ENCODE results near the gene FITM2. TPM values are rescaled to one million over a fixed set of nuclear protein-coding genes. Genes with fewer than 3 reads are reported as not detected.

FITM2 gene
- total RNA-seq, 6 donors from 2014 or later: 8.7 to 15.7 (median 10.9) TPM

DNA sequence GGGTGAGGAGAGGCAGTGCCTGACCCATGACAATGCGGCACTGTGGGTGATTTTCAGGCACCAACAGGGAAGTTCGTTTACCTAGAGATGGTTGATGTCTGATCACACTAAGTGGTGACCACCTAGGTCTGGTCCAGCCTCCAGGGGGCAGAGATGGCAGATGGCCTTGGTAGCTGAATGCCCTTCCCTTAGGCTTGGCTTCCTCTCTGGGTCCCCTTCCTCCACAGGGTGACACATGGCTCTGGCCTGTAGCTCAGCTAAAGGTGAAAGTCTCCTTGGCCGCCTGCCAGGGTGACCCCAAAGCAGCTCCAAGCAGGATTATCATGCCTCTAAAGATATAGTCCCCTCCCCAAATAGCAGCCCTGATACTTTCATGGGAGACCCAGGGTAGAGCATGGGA lies 57.5 kb downstream of the FITM2 start:
- Histone ChIP-seq H3K27ac (no peak overlapping the region), H3K36me3 (no peaks in the 10 kb centered on the region), H3K4me3 (no peak overlapping the region), H3K27me3 (no peaks in the 10 kb centered on the region), H3K9me3 (no peaks in the 10 kb centered on the region), H3K4me1 (no peaks in the 10 kb centered on the region)
- ATAC-seq (ENCODE audit: low FRiP score in 2 of 2) (no peak), DNase-seq (no peak)
- TF ChIP-seq POLR2A (IDR thresholded peaks at IDR 0.05) (no peak), POLR2AphosphoS5 (IDR thresholded peaks at IDR 0.05) (no peak), EP300 (IDR thresholded peaks at IDR 0.05) (no peak)
- TF ChIP-seq, protein P1, sequence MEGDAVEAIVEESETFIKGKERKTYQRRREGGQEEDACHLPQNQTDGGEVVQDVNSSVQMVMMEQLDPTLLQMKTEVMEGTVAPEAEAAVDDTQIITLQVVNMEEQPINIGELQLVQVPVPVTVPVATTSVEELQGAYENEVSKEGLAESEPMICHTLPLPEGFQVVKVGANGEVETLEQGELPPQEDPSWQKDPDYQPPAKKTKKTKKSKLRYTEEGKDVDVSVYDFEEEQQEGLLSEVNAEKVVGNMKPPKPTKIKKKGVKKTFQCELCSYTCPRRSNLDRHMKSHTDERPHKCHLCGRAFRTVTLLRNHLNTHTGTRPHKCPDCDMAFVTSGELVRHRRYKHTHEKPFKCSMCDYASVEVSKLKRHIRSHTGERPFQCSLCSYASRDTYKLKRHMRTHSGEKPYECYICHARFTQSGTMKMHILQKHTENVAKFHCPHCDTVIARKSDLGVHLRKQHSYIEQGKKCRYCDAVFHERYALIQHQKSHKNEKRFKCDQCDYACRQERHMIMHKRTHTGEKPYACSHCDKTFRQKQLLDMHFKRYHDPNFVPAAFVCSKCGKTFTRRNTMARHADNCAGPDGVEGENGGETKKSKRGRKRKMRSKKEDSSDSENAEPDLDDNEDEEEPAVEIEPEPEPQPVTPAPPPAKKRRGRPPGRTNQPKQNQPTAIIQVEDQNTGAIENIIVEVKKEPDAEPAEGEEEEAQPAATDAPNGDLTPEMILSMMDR (IDR thresholded peaks at IDR 0.05): no peak
- WGBS, 2 donors: 70 to 83% methylated on average over 2 to 3 of the region's 3 CpGs

Small RNA genes lying within 50 kb of the gene (small RNA-seq; reads per million reads assigned to genes)
- gene RF00019: 0 reads per million in 4 donors

Other genes with a start within 250 kb of the FITM2 start
- 1 to 10 TPM; 3.5 to 9.2 (median 5.0) TPM for gene JPH2, start 124.0 kb downstream of the FITM2 start, total RNA-seq
- 10 to 100 TPM; 18.8 to 38.3 (median 30.8) TPM for gene OSER1, start 100.4 kb downstream of the FITM2 start, total RNA-seq
- gene GDAP1L1, start 63.9 kb downstream of the FITM2 start, total RNA-seq: not detected
- not detected for gene R3HDML, start 25.8 kb upstream of the FITM2 start, total RNA-seq
- under 1 TPM in 4 of 6 donors, not detected in 2; under 0.01 to 0.74 (median 0.45) TPM for gene HNF4A, start 44.5 kb upstream of the FITM2 start, total RNA-seq
- gene TTPAL, start 164.7 kb upstream of the FITM2 start, total RNA-seq: 10 to 100 TPM in 4 of 6 donors, 1 to 10 TPM in 2; 9.4 to 12.2 (median 10.2) TPM
- gene SERINC3, start 210.9 kb upstream of the FITM2 start, total RNA-seq: 100 to 1,000 TPM in 4 of 6 donors, 10 to 100 TPM in 2; 56.3 to 122 (median 107) TPM

All from upper lobe of left lung (tissue), 6 donors.